Activated T-helper 1 cell treated with Interleukin-2 at 50 U/mL for 16 hours (primary cell): ENCODE measurements around the gene AQP6.

Experiments used
- DNase-seq: peaks from one replicate; pipeline ENCODE4 v3.0.0-alpha.2; 2020; ENCODE audit warnings: low read depth

AQP6 gene

DNA sequence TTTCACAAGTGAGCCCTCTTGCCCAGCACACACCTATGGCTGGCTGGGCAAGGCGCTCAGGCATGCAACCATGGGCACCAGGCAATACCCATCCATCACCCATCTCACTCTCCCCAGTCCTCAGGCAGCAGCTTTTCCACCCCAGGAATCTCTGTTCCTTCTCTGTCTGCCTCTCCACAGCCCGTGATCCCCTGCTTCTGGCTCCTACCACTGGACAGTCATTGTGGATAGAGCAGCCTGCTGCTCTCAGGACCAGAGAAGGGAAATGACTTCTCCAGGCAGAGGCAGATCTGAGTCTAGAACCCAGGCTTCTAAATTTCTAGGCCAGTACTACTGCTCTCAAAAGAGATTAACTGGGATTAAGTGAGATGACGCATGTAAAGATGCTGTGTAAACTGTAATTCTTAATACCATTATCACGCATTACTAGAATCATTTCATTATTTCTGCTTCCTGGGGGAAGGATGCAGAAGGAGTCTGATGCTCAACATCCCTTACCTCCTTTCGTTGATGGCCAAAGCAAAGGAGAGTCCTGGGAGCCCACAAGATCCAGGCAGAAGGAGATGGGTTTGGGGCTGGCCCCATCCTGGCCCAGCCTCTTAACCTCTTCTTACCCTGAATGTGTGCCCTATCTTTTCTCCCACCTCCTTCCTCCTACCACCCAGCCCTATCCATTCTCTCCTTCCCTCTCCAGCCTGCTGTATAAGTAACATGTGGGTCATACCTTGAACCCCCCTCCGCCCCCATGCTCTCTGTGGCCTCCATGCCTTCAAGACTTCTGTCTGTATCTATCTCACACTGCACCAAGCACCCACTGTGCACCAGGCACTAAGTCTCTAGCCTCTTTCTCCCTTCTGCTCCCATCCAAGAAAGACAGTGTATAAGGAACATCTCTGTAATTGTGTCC lies 15.8 kb upstream of the AQP6 start:
- DNase-seq: no peak

DNA sequence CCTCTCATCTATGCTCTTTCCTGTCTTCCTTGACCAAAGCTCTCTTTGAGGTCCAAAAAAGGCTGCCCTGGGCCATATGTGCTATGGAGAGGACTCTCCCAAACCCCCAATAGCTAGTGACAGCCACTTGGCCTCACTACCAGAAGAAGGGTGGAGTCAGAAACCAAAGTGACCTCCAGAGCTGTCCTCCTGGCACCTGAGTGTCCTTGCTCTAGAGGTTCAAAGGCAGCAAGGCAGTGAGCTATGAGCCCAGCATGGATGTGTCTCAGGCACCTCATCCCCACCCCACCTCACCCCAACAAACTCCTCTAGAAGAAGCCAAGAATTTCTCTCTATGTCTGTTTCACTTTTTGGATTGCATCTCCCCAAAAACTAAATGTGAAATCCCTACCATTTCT lies 15.2 kb upstream of the AQP6 start:
- DNase-seq: no peak

DNA sequence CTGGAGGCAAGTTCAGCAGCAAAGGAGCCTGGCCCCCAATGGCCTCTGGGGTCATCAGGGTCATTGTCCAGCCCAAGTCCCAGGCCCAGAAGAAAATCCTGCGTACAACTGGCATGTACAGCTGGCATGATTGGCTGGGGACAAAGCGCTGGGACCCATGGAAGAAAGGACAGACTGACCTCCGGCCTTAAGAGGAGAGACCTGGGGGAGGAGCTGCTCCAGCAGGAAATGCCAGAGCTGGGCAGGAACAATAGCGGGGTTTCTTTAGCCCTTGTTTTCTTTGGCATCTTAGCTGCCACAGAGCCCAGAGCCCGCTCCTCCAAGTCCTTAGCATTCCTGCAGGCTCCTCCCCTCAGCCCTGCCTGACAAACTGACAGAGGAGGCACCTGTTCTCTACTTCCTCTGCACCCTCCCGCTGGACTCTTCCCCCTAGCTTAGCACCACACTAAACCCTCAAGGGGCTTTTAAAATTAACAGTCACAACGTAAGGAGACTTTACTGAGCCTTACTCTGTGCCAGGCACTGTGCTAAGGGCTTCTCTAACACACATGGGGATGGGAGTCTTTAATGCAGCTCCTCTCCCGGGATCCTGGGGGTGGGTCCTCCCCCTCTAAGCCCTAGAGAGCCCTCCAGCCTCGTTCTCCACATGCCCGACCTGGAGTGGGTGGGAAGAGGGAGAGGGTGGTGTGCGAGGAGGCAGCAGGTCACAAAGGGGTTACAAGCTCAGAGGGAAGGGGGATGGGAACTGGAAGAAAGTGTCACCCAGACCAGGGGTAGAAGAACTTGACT lies 12.9 kb upstream of the AQP6 start:
- no peak for DNase-seq

DNA sequence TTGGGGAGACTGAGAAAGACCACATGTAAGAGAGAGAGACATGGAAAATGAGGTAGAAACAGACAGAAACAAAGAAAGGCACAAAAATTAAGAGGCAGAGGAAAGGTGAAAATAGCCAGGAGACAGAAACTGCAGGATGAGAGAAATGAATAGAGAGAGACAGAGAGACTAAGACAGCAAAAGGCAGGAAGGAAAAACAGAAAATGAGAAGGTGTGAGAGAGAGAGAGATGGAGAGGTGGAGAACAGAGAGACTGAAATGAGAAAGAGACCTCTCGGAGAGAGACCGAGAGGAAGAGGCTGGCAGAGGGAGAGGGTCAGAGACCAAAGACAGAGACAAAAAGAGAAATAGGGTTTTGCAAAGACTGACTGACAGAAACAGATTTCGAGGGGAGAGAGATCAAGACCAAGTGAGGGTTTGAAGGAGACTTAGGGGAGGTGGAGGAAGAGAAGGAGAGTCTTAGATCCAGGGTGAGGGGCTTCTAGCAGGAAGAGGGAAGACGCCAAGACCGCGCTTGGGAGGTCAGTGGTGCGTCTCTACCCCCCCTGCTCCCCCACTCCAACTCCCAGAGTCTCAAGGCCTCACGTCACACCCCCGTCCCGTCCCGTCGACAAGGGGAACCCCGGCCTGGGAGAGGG lies 12.2 kb upstream of the AQP6 start:
- no peak for DNase-seq

DNA sequence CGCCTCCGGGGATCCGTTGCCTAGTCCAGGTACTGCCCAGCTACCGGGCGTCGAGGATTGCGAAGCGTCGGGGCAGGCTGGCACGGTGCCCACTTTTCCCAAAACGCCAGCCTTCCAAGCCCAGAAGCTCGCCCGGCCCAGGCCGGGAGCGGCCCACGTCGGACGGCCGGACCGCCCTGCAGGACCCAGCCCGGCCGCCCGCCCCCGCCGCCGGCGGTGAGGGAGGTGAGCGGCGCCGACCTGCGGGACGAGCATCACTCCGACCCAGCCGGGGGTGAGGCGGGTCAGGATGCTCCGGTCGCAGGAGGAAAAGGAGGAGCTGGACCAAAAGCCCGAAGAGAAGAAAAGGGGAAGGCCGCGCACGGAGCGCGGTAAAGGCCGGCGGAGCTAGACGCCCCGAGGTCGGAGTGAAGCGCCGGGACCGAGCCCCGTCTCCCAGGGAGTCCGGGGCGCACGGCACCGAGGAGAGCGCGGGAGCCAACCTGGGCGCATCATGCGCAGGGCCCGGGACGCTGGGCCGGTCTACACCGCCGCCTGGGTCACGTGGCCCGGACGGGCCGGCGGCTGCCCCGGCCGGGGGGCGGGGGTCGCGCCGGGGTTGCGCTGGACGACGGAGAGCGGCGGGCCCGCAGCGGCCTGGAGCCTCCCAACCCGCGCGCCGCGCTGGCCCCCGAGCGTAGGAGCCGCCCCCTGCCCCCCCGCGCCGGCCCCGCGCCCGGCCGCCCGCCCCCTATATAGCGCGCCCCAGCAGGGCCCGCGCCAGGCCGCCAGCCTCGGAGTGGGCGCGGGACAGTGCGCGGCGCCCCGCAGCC lies 11.4 kb upstream of the AQP6 start, which contains the start of gene AQP5:
Gene AQP5 (plus strand): TSS at position 762 of the 812 bp plus-strand sequence. CDS start 146 bp downstream, outside the sequence.
- DNase-seq: no peak

DNA sequence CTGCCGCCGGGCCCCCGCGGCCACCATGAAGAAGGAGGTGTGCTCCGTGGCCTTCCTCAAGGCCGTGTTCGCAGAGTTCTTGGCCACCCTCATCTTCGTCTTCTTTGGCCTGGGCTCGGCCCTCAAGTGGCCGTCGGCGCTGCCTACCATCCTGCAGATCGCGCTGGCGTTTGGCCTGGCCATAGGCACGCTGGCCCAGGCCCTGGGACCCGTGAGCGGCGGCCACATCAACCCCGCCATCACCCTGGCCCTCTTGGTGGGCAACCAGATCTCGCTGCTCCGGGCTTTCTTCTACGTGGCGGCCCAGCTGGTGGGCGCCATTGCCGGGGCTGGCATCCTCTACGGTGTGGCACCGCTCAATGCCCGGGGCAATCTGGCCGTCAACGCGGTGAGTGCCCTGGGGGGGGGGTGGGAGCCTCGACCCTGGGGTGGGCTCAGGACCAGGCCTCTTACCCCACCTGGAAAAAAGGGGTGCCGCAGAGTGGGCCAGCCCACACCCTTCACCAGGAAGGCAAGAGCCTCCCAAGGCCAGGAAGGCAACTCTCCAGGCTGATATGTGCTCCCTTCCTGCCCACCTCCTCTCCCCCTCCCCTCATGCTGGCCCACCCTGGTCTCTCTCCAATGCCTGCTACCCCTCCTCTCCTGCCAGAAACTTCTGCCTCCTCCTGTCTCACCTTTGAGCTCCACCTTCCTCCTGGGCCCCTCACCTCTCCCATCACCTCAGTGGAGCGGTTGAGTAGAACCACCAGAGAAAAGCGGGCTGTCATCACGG lies 10.6 kb upstream of the AQP6 start:
- DNase-seq: no peak

DNA sequence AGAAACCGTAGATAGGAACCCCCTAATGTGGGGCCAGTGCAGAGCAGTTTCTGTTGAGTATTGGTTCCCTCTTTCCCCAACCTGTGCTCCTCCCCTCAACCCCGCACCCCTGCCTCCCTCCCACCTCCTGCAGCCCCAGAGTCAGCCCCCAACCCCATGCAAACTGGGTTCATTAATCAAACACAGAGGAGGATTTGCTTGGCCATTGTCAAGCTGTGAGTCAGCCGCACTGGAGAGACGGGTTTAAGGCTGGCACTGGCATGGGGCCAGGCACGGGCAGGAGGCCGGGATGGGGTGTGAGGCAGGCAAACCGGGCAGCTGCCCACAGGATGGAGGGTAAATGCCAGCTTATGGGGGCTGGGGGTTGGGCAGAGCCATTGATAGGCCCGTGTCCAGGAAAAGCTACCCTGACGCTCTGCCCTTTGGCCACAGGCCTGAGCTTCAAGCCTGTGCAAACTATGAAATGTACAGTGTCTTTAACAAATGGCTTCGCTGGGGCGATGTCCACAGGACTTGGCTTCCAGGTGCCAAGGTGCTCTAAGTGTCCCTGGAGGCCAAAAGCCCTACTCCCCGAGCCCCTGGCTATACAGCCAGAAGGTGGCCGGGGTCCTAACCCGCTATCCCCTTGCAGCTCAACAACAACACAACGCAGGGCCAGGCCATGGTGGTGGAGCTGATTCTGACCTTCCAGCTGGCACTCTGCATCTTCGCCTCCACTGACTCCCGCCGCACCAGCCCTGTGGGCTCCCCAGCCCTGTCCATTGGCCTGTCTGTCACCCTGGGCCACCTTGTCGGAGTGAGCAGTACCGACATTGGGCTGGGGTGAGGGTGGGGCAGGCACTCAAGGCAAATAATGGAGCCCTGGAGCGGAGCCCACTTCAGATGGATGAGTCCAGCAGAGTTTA lies 9.6 kb upstream of the AQP6 start:
- DNase-seq: no peak

DNA sequence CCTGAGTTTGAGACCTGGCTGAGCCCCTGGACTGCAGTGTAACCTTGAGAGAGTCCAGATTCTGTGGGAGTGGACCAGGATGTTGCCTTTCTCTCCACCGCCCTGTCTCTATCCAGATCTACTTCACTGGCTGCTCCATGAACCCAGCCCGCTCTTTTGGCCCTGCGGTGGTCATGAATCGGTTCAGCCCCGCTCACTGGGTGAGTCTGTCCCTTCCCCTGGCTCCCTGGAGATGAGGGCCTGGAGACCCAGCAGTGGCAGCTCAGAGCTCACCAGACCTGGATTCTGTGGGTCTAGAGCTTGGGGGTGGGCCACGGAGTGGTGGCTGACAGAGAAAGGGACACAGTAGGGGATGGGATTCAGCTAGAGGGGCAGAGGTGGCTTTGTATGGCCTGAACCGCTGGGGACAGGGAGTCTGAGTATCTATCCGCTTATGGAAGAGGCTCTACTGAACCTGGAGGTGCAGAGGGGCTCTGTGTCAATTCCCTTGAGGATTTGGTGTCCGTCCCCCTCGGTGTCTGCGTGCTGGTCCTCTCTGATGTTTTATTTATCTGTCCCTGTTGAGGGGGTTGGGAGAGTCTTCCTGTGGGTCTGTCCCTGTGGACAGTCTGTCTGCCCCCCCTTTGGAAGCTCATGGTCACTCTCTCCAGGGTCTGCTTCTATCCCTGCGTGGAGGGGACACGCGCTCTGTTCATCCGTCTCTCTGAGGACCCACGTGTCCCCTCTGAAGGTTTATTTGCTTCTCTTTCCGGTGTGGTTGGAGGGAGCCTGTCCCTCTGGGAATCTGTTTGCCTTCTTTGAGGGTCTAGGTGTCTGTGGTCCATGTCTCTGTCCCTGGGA lies 8.6 kb upstream of the AQP6 start:
- no peak for DNase-seq

DNA sequence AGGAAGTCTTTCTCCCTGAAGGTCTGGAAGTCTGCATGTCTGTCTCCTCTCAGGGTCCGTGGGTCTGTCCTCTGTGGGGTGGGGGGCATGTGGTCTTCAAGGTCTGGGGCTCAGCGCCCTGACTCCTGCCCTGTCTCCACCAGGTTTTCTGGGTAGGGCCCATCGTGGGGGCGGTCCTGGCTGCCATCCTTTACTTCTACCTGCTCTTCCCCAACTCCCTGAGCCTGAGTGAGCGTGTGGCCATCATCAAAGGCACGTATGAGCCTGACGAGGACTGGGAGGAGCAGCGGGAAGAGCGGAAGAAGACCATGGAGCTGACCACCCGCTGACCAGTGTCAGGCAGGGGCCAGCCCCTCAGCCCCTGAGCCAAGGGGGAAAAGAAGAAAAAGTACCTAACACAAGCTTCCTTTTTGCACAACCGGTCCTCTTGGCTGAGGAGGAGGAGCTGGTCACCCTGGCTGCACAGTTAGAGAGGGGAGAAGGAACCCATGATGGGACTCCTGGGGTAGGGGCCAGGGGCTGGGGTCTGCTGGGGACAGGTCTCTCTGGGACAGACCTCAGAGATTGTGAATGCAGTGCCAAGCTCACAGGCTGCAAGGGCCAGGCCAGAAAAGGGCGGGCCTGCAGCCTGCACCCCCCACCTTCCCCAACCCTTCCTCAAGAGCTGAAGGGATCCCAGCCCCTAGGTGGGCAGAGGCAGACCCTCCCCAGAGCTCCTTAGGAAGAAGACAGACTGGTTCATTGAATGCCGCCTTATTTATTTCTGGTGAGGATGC lies 7.7 kb upstream of the AQP6 start:
- DNase-seq: no peak

DNA sequence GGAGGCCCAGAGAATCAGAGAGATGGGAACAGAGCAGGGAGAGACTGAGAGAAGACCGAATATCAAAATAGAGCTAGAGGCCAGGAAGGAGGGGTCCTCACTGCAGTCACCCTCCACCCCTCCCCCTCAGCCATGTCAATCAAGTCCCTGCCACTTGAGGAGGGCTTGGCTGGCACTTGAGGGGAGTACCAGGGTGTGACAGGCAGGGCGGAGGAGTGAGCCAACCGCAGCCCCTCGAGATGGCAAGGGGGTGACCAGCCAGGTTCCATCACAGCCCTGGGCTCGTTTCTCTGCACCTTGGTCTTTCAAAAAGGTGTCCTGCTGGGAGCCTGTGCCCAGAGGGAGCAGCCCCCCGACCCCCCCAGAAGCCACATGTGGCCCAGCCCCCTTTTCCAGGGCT lies 6.9 kb upstream of the AQP6 start:
- DNase-seq: no peak

DNA sequence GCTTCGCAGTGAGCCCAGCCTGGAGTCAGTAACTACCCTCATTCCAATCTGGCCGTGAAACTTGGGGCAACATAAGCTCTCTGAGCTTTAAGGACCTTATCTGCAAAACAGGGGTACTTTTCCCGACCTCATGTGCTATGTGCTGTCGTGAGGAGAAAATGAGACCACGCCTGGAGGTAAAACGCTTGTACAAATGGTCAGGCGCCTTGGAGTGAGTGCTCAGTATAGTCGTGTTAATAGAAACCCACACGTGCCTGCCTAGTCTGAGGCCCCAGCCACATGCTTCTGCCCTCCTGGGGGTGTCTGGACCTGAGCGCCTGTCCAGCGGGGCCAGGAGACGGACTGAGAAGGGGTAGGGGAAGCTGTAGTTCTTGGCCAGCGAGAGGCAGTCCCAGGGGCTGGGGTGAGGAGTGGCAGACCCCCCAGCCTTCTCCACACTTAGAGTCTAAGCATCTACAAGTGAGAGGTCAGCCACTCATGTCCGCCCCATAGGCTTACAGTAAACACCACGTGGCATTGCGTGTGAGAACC lies 6.2 kb upstream of the AQP6 start:
- no peak for DNase-seq

DNA sequence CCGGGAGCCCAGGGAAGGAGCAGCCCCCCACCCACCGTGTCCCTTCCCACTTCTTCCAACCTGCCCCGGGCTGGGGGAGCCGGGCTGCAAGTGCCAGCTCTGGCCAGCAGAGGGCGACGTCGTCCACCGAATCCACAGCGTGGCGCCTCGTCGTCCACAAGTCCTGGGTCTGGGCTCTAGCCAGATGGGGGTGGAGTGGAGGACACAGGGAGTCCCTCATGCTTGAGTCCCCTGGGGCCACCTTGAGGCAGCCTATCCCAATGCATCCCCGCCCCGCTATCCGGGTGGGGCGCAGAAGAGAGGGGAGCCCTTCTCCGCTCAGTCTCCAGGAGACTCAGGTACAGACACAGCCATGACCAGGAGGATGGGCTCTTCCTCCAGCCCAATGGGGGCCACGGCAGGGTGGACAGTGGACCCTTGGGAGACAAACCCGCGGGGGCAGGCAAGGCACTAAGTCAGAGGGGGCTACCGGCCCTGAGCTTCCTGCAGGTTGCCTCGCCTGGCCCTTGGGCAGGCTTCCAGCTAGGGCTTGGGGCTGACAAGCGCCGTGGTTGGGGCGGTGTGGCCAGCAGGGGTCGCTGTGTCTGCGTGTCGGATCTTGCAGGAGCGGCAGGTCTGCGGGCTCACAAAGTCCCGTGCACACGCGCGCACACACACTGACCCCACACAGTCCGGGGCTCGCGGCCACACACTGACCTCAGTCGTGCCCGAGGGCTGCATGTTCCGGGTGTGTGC lies 5.5 kb upstream of the AQP6 start:
- peak; percentile 83 for DNase-seq

DNA sequence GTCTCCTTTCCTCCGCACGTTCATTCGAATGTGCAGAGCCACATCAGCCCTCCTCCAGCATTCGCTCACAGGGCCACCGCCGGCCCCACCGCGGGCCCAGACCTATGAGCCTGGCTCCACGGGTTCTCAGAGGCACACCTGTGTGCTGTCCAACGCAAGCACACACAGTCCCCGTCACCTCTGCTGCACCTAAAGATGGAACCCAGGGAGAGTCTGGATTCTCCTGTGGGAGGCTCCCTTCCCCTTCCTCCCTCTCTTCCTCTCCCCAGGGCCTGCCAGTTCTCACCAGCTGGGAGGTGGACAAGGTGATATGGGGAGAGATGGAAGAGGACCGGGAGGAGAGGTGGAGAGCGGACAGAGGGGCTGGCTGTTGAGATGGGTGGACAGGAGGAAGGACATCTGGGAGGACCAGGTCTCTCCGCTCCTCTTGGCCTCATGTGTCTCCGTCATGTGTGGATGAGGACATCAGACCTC lies 4.9 kb upstream of the AQP6 start:
- DNase-seq: no peak

DNA sequence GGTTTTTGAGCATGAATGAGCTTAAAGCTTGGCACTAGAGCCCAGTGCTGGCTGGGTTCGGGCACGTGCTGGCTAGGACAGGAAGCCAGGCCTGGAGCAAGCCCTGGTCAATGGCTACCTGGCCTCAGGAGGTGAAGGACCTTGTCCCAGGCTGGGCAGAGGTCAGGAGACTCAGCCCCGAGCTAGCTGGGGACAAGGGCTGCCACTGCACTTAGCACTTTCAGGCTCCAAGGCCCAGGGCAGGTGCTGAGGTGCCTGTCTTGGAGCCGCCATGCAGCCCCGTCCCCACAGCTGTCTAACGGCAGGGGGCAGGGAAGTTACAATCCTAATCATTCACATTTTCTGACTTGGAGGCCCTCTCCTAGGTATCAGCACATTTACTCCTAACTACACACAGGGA lies 4.3 kb upstream of the AQP6 start:
- no peak for DNase-seq

DNA sequence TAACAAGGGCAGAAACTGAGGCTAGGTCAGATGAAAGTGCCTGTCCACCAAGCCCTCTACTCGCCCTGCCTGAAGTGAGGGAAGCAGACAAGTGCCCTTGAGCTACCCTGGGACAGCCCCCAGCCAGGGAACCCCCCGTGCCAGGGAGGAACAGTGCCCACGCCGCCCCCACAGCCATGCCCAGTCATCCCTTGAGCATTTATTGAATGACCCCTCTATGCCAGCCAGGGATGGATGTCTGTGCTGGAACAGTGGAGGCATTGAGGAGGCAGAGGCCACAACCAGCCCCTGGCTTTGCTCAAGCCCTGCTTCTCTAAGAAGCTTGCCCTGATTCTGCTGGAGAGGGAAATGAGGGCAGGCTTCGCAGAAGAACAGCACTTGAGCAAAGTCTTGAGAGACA lies 3.7 kb upstream of the AQP6 start:
- no peak for DNase-seq

DNA sequence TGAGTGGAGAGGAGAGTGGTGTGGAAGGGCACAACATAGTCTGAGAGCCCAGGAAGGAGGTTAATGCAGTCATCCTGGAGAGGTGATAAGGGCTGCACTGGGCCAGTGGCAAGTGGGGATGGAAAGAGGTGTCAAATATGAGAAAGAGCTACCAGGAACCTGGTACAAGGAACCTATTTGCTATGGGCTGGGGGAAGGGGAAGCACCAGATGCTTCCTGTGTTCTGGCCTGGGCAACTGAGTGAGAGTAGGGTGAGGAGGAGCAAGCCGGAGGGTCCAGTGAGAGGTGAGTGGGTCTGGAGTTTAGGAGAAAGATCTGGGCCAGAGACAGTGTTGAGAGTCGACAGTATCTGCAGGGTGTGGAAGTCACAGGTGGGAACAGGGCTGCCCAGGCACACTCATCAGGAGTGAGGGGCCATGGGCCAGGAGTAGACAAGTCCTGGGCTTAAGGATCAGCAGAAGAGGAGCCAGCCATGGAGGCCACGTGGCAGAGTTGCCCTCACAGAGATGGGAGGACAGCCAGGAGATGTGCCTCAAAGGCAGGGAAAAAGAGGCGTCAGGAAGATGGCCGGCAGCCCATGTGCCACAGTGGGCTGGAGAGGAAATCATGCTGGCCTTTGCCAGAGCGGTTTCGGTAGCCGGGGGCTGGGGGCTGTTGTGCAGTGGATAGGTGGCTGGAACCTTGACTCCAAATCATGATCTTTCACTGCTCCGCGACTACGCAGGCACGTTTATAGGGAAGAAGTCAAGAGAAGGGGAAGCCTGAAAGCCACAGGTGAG lies 2.9 kb upstream of the AQP6 start:
- DNase-seq: no peak
